Frontal cortex (tissue), 4 donors: ENCODE measurements around the gene CAPZB. TPM values are rescaled to one million over a fixed set of nuclear protein-coding genes. Genes with fewer than 3 reads are reported as not detected.

Experiments used
- DNase-seq, 2 donors: peaks; one replicate each; pipeline ENCODE4 v3.0.0; 2012; ENCODE audit warnings: low spot score in 2 of 2
- FAIRE-seq: peaks from 2 replicates; lab custom pipeline; 2012; peaks lifted over from hg19 to GRCh38; lab: Jason Lieb, UNC
- total RNA-seq: library from RNA; depleted of rRNA; stranded (reverse); fragments of >200 nt; gene quantifications from one replicate; pipeline ENCODE4 v1.2.3, GENCODE V29; 2014
- donor health status: control.
- donor health status: control.
- donor health status: control.

CAPZB gene
- total RNA-seq, 1 donor from 2014 or later, result 47.7 TPM

- no peak for FAIRE-seq
- no peak for DNase-seq
Measured at GRCh38 chr1:19375631-19376400, 109.5 kb downstream of the CAPZB start.

DNA sequence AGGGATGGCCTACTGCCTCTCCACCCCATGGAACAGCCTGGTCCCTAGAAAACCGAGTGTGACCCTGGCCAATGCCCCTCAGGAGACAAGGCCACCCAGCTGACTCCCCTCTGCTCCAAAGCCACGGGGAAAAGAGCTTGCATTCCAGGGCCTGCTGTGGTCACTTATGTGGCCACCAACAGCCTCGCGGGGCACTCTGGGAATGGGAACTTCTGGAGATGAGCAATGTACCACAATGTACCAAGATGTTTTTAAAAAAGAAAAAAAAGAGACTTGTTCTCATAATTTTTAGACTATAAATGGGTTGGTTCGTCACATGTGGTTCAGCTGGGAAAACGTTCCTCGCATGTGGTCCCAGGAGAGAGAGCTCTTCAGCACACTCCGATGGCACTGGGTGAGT, 110.4 kb downstream of the CAPZB start:
- FAIRE-seq (no peak), DNase-seq (no peak)

DNA sequence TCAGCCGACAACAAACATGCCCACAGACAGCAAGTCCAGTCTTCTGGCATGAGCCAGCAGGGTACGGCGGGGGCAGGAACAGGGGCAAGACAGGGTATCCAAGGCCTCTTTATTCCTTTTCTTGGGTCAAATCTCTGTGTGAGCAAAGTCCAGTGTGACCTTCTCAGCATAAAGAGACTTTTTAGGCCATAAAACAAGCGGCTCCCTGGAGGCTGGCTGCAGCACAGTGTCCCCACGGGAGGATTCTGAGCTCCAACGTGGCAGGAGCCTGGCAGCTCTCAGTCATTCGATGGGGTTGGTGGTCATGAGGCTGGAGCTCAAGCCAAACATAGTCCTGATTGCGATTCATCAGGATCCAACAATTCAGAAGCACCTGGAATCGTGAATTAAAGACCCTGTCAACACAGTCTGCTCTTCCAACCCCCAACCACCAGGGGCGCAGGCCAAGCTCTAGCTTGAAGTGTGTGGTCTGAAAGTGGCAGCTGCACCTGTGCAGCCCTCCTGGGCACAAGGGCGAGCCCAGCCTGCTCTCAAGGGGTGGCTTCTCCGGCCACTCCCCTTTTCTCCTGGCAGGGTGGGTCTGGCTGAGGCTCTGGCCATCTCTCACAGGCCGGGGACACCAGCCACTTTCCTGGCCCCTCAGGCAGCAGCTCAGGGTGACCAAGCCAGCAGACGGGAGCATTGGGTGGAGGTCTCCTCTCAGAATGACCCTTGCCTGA, 111.1 kb downstream of the CAPZB start:
- DNase-seq (no peak), FAIRE-seq (no peak)

DNA sequence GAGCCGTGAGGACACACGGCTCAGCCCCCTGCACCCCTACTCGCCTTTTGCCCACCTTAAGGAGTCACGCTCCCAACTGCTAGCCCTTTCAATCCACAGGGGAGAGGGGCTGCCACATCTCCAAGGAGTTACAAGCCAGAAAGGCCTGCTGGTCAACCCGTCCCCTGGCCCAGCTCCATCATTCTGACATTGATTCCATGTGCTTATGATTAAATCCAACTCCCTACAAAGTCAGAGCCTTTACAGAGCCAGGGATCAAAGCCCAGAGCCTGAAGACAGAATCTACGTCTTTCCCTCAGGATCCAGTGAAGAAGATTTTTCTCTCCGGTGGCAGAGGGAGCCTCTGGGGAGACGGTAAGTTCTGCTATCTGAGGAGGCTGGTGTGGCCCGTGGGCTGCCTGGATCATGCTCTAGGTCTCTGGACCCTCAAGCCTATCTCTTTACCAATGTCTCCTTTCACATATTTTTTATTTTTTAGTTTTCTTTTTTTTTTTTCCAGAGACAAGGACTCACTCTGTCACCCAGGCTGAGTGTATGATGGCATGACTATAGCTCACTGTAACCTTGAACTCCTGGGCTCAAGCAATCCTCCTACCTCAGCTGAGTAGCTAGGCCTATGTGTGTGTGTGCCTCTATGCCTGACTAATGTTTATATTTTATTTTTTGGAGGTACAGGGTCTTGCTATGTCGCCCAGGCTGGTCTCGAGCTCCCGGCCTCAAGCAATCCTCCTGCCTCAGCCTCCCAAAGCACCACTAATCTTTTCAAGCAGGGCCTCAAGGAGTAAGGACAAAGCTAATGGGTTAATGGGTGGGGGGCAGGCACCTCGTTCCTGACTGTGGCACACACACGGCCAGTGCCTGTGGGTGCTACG, 111.9 kb downstream of the CAPZB start:
- no peak for DNase-seq
- FAIRE-seq, result no peak

DNA sequence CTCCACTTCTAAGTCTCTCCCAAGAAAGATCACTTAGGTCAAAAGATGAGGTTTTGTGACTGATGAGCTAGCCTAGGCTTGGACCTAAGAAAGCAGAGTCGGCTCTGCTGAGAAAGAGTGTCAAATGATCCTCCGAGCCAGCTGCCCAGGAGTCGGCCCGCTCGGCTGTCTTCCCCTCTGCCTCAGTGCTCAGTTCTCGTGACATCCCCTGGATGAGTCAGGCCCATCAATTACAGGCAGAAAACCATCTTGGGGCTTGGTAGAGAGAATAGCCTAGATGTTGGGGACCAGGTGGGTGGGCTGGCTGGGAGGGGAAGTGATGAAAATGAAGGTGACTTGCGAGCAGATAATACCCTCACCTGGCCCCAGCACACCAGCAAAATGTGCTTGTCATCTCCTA, 112.7 kb downstream of the CAPZB start:
- no peak for DNase-seq
- FAIRE-seq, result no peak

GRCh38 chr1:19372136-19372514, 113.2 kb downstream of the CAPZB start:
- DNase-seq, result no peak
- no peak for FAIRE-seq

- DNase-seq (no peak), FAIRE-seq (no peak)
Measured at GRCh38 chr1:19371226-19372135, 113.9 kb downstream of the CAPZB start.

GRCh38 chr1:19370453-19371170, 114.7 kb downstream of the CAPZB start:
- no peak for DNase-seq

GRCh38 chr1:19369396-19370090, 115.8 kb downstream of the CAPZB start:
- FAIRE-seq (no peak), DNase-seq (no peak)

More at GRCh38 chr1:19370453-19371170, 114.7 kb downstream of the CAPZB start:
- no peak for FAIRE-seq

DNA sequence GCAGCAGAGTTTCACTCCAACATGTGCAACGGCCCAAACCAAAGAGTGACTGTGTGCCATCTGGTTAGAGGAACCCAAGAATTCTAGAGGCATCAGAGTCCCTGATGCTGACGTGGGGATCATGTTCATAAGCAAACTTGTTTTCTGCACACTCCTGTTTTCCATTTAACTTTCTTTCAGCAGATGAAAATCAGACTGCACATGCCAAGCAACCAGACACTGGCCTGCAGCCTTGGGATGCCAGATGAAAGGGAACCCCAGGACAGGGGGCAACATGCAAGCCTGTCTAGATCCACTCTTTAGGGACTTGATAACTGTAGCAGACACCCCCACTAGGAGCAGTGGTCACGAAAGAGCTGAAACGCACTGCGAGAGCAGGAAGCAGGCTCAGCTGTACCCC, 116.4 kb downstream of the CAPZB start:
- DNase-seq (no peak), FAIRE-seq (no peak)

- FAIRE-seq (no peak), DNase-seq (no peak)
Measured at GRCh38 chr1:19368050-19368449, 117.3 kb downstream of the CAPZB start.

- FAIRE-seq, result no peak
- no peak for DNase-seq
Measured at GRCh38 chr1:19367584-19368041, 117.7 kb downstream of the CAPZB start.

GRCh38 chr1:19366599-19367536, 118.5 kb downstream of the CAPZB start:
- DNase-seq (no peak), FAIRE-seq (no peak)

GRCh38 chr1:19365721-19366120, 119.6 kb downstream of the CAPZB start:
- FAIRE-seq, result no peak
- DNase-seq, result no peak

GRCh38 chr1:19363536-19364152, 121.7 kb downstream of the CAPZB start:
- FAIRE-seq, result no peak
- no peak for DNase-seq

DNA sequence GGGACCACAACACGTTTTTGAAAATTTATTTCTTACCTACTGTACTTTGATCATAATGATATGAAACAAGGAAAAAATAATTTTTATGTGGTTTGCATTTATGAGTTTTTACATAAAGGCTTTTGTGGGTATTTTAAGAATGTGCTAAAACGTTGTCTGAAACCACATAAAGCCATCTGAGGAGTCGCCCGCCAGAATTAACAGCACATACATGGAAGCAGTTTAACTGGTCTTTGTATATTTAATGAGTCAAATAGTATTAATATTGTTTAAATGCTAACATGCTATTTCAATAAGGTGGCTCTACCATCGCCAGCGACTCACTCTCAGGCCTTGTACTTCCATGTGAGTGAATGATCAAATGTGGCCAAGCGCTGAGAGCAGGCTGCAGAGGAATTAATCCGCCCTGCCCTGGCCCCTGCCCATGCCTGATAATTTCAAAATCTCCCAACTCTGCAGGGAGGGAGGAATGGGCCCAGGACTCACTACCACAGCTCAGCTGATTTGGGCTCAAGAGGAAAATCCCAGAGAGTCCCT, 123.7 kb downstream of the CAPZB start:
- FAIRE-seq (no peak), DNase-seq (no peak)
